Activated CD4-positive, alpha-beta T cell treated with anti-CD3 and anti-CD28 coated beads for 48 hours (primary cell): Measurements from ENCODE around the gene BPIFB2.

Experiments
- DNase-seq: peaks from one replicate; pipeline ENCODE4 v3.0.0-alpha.2; 2020

The BPIFB2 gene

GRCh38 chr20:33071198-33071597, 63.7 kb downstream of the BPIFB2 start:
- DNase-seq = no peak

GRCh38 chr20:33072362-33072761, 64.9 kb downstream of the BPIFB2 start:
- DNase-seq = no peak

- no peak for DNase-seq
These were observed 65.3 kb downstream of the BPIFB2 start for GRCh38 chr20:33072813-33073212.
